Tibial nerve (tissue), 4 donors: ENCODE results near the gene SLC9A4. TPM values are rescaled to one million over a fixed set of nuclear protein-coding genes. Genes with fewer than 3 reads are reported as not detected.

Source experiments
- DNase-seq, 2 donors: peaks; one replicate each; pipeline ENCODE4 v3.0.0-alpha.2; 2019; ENCODE audit warnings: low spot score in 2 of 2
- H3K27ac ChIP-seq, 4 donors: fragments of 200-600 bp; sonication (generic) in 3 of 4; one replicate each; pipeline ENCODE4 v1.5.1; 2017 to 2019; ENCODE audit warnings: mild to moderate bottlenecking in 1 of 4
- H3K27me3 ChIP-seq, 2 donors: fragments of 200-600 bp; sonication (generic) in 1 of 2; one replicate each; pipeline versions ENCODE4 v1.5.1 to v1.6.0; 2017 to 2019
- H3K36me3 ChIP-seq, 3 donors: fragments of 200-600 bp; sonication (generic); one replicate each; pipeline ENCODE4 v1.5.1; 2018 to 2019
- H3K4me1 ChIP-seq, 4 donors: fragments of 200-600 bp; sonication (generic) in 3 of 4; one replicate each; pipeline ENCODE4 v1.5.1; 2017 to 2019
- H3K4me3 ChIP-seq, 4 donors: fragments of 200-600 bp; sonication (generic) in 3 of 4; one replicate each; pipeline ENCODE4 v1.5.1; 2017 to 2019; ENCODE audit warnings: mild to moderate bottlenecking in 1 of 4, moderate library complexity in 1 of 4
- H3K9me3 ChIP-seq, 4 donors: fragments of 200-600 bp; sonication (generic) in 3 of 4; one replicate each; pipeline ENCODE4 v1.5.1; 2017 to 2019
- EP300 ChIP-seq, 2 donors: sonication (generic); formaldehyde crosslinking; IDR thresholded peaks; one replicate each; pipeline ENCODE4 v1.6.1; 2017; ENCODE audit warnings: antibody characterized with exemption in 2 of 2, mild to moderate bottlenecking in 1 of 2
- POLR2A ChIP-seq, 2 donors: fragments of 450-650 bp; IDR thresholded peaks; one replicate each; pipeline ENCODE4 v1.6.1; 2017; ENCODE audit warnings: antibody characterized with exemption in 2 of 2, mild to moderate bottlenecking in 2 of 2, moderate library complexity in 2 of 2
- WGBS, 2 donors: methylation state at CpG; one replicate each; pipeline ENCODE4 v1.1.5; 2018; 5-methylcytosine and 5-hydroxymethylcytosine counted together
- total RNA-seq, 4 donors: library from RNA; depleted of rRNA; stranded (reverse); fragments of >200 nt; gene quantifications; one replicate each; pipeline ENCODE4 v1.1.0, GENCODE V29; 2016
- TF ChIP-seq, protein P1 (sequence below), 5 experiments: fragments of 200-600 bp in 3 of 5; fragments of 450-650 bp in 2 of 5; sonication (generic) in 3 of 5; IDR thresholded peaks; one replicate each; pipeline ENCODE4 v1.5.1; 2016 to 2019; ENCODE audit warnings: antibody characterized with exemption in 5 of 5, mild to moderate bottlenecking in 3 of 5, moderate library complexity in 2 of 5

The SLC9A4 gene
- total RNA-seq, 4 donors from 2014 or later = 0.30 TPM; not detected in 3

GRCh38 chr2:102494570-102494969, 21.5 kb downstream of the SLC9A4 start:
- Histone ChIP-seq H3K36me3 (no peaks in the 10 kb centered on the region), H3K27ac (no peak overlapping the region), H3K4me3 (no peak overlapping the region), H3K27me3 (no peaks in the 10 kb centered on the region), H3K4me1 (no peaks in the 10 kb centered on the region), H3K9me3 (no peaks in the 10 kb centered on the region)
- DNase-seq = no peak
- TF ChIP-seq, protein P1, sequence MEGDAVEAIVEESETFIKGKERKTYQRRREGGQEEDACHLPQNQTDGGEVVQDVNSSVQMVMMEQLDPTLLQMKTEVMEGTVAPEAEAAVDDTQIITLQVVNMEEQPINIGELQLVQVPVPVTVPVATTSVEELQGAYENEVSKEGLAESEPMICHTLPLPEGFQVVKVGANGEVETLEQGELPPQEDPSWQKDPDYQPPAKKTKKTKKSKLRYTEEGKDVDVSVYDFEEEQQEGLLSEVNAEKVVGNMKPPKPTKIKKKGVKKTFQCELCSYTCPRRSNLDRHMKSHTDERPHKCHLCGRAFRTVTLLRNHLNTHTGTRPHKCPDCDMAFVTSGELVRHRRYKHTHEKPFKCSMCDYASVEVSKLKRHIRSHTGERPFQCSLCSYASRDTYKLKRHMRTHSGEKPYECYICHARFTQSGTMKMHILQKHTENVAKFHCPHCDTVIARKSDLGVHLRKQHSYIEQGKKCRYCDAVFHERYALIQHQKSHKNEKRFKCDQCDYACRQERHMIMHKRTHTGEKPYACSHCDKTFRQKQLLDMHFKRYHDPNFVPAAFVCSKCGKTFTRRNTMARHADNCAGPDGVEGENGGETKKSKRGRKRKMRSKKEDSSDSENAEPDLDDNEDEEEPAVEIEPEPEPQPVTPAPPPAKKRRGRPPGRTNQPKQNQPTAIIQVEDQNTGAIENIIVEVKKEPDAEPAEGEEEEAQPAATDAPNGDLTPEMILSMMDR (IDR thresholded peaks at IDR 0.05) = no peak
- TF ChIP-seq EP300 (IDR thresholded peaks at IDR 0.05) = no peak
- TF ChIP-seq POLR2A (IDR thresholded peaks at IDR 0.05) = no peak
- 73 to 94% methylated on average over 1 of the region's 1 CpG for WGBS, 2 donors

DNA sequence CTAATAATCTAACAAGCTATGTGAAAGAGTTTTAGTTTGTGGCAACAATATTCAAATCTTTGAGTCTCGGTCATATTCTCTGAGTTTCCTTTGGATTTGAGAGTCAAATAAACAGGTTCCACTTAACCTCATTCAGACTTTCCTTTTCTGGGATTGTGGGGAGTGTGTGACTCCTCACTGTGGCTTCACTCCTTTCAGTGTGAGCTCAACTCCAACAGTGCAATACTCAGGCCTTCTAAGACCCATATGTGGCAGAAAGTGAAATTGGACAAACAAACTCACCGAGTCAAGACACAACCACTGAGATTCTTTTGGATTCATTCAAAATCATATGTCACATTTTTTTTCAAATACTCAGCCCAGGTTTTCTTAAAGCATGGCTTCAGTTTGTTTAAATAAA, 25.4 kb downstream of the SLC9A4 start:
- Histone ChIP-seq H3K27me3 (no peaks in the 10 kb centered on the region), H3K4me1 (no peaks in the 10 kb centered on the region), H3K27ac (no peak overlapping the region), H3K36me3 (no peaks in the 10 kb centered on the region), H3K4me3 (no peak overlapping the region), H3K9me3 (no peaks in the 10 kb centered on the region)
- WGBS, 2 donors = 93 to 95% methylated on average over 2 of the region's 2 CpGs
- TF ChIP-seq, protein P1 (IDR thresholded peaks at IDR 0.05) = no peak
- no peak for TF ChIP-seq EP300 (IDR thresholded peaks at IDR 0.05)
- TF ChIP-seq POLR2A (IDR thresholded peaks at IDR 0.05) = no peak
- no peak for DNase-seq

DNA sequence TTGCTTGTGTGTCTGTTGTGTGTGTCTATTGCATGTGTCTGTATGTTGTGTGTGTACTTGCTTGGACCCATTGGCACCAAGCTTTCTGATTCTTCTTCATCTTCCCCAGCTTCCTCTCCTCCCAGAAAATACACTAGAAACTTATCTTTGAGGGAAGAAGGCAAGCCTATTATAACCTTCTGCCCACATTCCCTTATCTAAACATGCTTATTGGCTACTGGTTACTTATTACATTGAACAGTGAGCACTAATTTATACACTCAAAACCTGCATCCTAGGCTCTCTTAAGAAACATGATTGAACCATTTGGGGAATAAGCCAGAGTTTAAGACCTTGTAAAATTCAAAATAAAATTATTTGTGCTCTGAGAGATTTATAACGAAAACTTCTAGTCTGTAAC, 26.5 kb downstream of the SLC9A4 start:
- Histone ChIP-seq H3K36me3 (no peaks in the 10 kb centered on the region), H3K27ac (no peak overlapping the region), H3K27me3 (no peaks in the 10 kb centered on the region), H3K4me3 (no peak overlapping the region), H3K4me1 (no peaks in the 10 kb centered on the region), H3K9me3 (no peaks in the 10 kb centered on the region)
- 86 to 92% methylated on average over 1 of the region's 1 CpG for WGBS, 2 donors
- no peak for TF ChIP-seq POLR2A (IDR thresholded peaks at IDR 0.05)
- no peak for TF ChIP-seq EP300 (IDR thresholded peaks at IDR 0.05)
- TF ChIP-seq, protein P1 (IDR thresholded peaks at IDR 0.05) = no peak
- DNase-seq = no peak

GRCh38 chr2:102502576-102502975, 29.6 kb downstream of the SLC9A4 start:
- Histone ChIP-seq H3K27ac (no peak overlapping the region), H3K4me3 (no peak overlapping the region), H3K36me3 (no peaks in the 10 kb centered on the region), H3K27me3 (no peaks in the 10 kb centered on the region), H3K4me1 (no peaks in the 10 kb centered on the region), H3K9me3 (no peaks in the 10 kb centered on the region)
- no peak for DNase-seq
- 78 to 96% methylated on average over 3 to 8 of the region's 8 CpGs for WGBS, 2 donors
- TF ChIP-seq, protein P1 (IDR thresholded peaks at IDR 0.05) = no peak
- no peak for TF ChIP-seq EP300 (IDR thresholded peaks at IDR 0.05)
- no peak for TF ChIP-seq POLR2A (IDR thresholded peaks at IDR 0.05)

DNA sequence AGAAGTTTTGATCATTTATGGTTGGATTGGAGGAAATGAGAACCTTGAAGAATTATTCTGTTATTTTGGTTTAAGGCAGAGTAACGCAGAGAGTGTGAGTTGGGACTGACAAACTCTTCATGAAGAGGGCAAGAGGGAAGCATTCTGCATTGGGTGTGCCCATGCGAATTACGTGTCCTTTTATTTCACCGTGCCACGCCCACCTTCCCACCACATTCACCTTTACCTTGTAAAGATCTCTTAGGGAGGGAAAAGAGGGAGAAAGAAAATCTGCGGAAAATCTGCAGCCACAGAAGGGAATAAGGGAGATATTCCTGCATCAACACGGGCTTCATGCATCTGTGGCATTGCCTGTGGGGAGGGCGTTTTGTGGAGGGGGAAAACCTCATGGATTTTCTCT, 31.8 kb downstream of the SLC9A4 start:
- Histone ChIP-seq H3K4me1 (no peaks in the 10 kb centered on the region), H3K27me3 (no peaks in the 10 kb centered on the region), H3K9me3 (no peaks in the 10 kb centered on the region), H3K27ac (no peak overlapping the region), H3K4me3 (no peak overlapping the region), H3K36me3 (no peaks in the 10 kb centered on the region)
- DNase-seq = no peak
- WGBS, 2 donors = 86 to 87% methylated on average over 8 of the region's 8 CpGs
- TF ChIP-seq, protein P1 (IDR thresholded peaks at IDR 0.05) = no peak
- TF ChIP-seq POLR2A (IDR thresholded peaks at IDR 0.05) (no peak), EP300 (IDR thresholded peaks at IDR 0.05) (no peak)
